ENCODE results near the gene SLC7A6OS. TPM values are rescaled to one million over a fixed set of nuclear protein-coding genes. Genes with fewer than 3 reads are reported as not detected.

Gene SLC7A6OS
- total and polyA plus RNA-seq, 2 experiments from 2014 or later: 16.4 to 17.9 TPM

DNA sequence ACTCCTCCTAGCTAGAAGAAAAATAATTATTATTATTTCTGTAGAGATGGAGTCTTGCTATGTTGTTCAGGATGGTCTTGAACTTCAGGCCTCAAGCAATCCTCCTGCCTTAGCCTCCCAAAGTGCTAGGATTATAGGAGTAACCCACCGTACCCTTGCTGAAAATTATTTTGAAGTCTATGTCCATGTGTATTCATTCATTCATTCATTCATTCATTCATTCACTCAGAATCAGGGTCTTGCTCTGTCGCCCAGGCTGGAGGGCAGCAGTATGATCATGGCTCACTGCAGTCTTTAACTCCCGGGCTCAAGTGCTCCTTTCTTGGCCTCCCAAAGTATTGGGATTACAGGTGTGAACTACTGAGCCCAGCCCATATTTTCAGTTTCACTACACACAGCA lies 4.1 kb downstream of the SLC7A6OS start (continued):
- no peak for TF ChIP-seq ZNF462 (CRISPR knock-in tag; IDR thresholded peaks at IDR 0.05)

- Histone ChIP-seq H3K27me3 (ENCODE audit: insufficient read depth) (no peaks in the 10 kb centered on the region), H3K4me1 (ENCODE audit: insufficient read depth) (no peaks in the 10 kb centered on the region), H3K4me3 (no peak overlapping the region), H3K36me3 (ENCODE audit: insufficient read depth) (peaks cover 46% of the 10 kb centered on the region), H3K79me2 (replicated peaks; ENCODE audit: insufficient read depth) (no peaks in the 10 kb centered on the region), H3K9me2 (ENCODE audit: insufficient read depth) (no peaks in the 10 kb centered on the region), H3K27ac (ENCODE audit: low read depth) (no peak overlapping the region), H3F3A (replicated peaks; ENCODE audit: low read depth) (peaks cover 18% of the 10 kb centered on the region; the same call in 1 of the 2 replicates), H2AFZ (no peak overlapping the region), H3K4me2 (no peak overlapping the region), H4K20me1 (replicated peaks; ENCODE audit: insufficient read depth) (peaks cover 34% of the 10 kb centered on the region)
- Mint-ChIP-seq H3K9me3 (no peaks in the 10 kb centered on the region), H3K4me3 (no peak overlapping the region), H3K27ac (no peak overlapping the region), H3K27me3 (ENCODE audit: insufficient read depth, low read depth, poor library complexity) (peaks cover 2% of the 10 kb centered on the region), H3K36me3 (ENCODE audit: low read depth) (peaks cover 85% of the 10 kb centered on the region), H3K4me1 (peaks cover 2% of the 10 kb centered on the region; the same call in 1 of the 3 replicates)
- no peak for ATAC-seq
- no peak for DNase-seq (ENCODE audit: low spot score)
- TF ChIP-seq ZNF114 (CRISPR knock-in tag; IDR thresholded peaks at IDR 0.05) (no peak), JUNB (IDR thresholded peaks at IDR 0.05; ENCODE audit: unreplicated experiment) (no peak), REST (IDR thresholded peaks at IDR 0.05; ENCODE audit: unreplicated experiment) (no peak), POLR2AphosphoS5 (IDR thresholded peaks at IDR 0.05; ENCODE audit: low read depth) (no peak), STAT1 (IDR thresholded peaks at IDR 0.05; ENCODE audit: unreplicated experiment) (no peak), ETS1 (IDR thresholded peaks at IDR 0.05) (no peak), ZNF331 (CRISPR knock-in tag; IDR thresholded peaks at IDR 0.05; ENCODE audit: low read depth) (no peak), EZH2phosphoT487 (IDR thresholded peaks at IDR 0.05; ENCODE audit: unreplicated experiment) (no peak)
These were observed 9.8 kb downstream of the SLC7A6OS start for GRCh38 chr16:68300734-68301459.
